PC-3 (cell line): ENCODE measurements around the gene SULT2B1. TPM values are rescaled to one million over a fixed set of nuclear protein-coding genes. Genes with fewer than 3 reads are reported as not detected.
A peak's percentile ranks its signal among the peaks of the same experiment; 100 is the strongest.

Experiments used
- ATAC-seq: fragments of 200-7000 bp; cut with Tn5 transposase; 2 replicates; pipeline ENCODE4 v1.9.1; 2020; ENCODE audit warnings: mild to moderate bottlenecking, moderate library complexity
- BruUV-seq: library from RNA; stranded (reverse); fragments of 400-500 nt; replicated peaks from 2 replicates; lab custom pipeline; 2021; lab: Mats Ljungman, UMichigan
- CTCF ChIA-PET: fragments of 300-600 bp; sonication (Branson Sonifier 250); formaldehyde crosslinking; loops from one replicate; lab custom pipeline; 2022; ENCODE audit warnings: antibody characterized with exemption; lab: Charles Lee
- POLR2A ChIA-PET: fragments of 300-600 bp; sonication (Branson Sonifier 250); formaldehyde crosslinking; loops from one replicate; lab custom pipeline; 2022; ENCODE audit warnings: antibody characterized with exemption; ENCODE audit not compliant: unreplicated experiment; lab: Charles Lee
- DNase-seq: peaks from one replicate; pipeline ENCODE4 v3.0.0-alpha.2; 2015
- H2AFZ ChIP-seq: fragments of 300-600 bp; sonication (generic); 2 replicates; pipeline ENCODE4 v1.6.0; 2016; ENCODE audit warnings: antibody characterized with exemption, low read length
- H3F3A ChIP-seq: fragments of 300-600 bp; sonication (generic); one replicate; pipeline ENCODE4 v1.6.0; 2017; ENCODE audit warnings: antibody characterized with exemption, low read length, control low read depth, mild to moderate bottlenecking; ENCODE audit not compliant: unreplicated experiment
- H3K27ac ChIP-seq: fragments of 300-600 bp; sonication (generic); 2 replicates; pipeline ENCODE4 v1.5.1; 2016; ENCODE audit warnings: mild to moderate bottlenecking, low read length
- H3K27me3 ChIP-seq: fragments of 300-600 bp; sonication (generic); 2 replicates; pipeline ENCODE4 v1.6.1; 2016; ENCODE audit warnings: low read length, mixed read lengths
- H3K36me3 ChIP-seq: fragments of 300-600 bp; sonication (generic); 2 replicates; pipeline ENCODE4 v1.6.1; 2016; ENCODE audit warnings: low read depth, mixed run types, low read length, mixed read lengths
- H3K4me1 ChIP-seq: fragments of 300-600 bp; sonication (generic); 2 replicates; pipeline ENCODE4 v1.5.1; 2016; ENCODE audit warnings: low read length; ENCODE audit not compliant: insufficient read depth
- H3K4me2 ChIP-seq: fragments of 300-600 bp; sonication (generic); 2 replicates; pipeline ENCODE4 v1.6.0; 2016; ENCODE audit warnings: low read length
- H3K4me3 ChIP-seq: fragments of 300-600 bp; sonication (generic); 2 replicates; pipeline ENCODE4 v1.5.1; 2016; ENCODE audit warnings: mild to moderate bottlenecking, low read length, mixed read lengths
- H3K79me2 ChIP-seq: fragments of 300-600 bp; sonication (generic); 2 replicates; pipeline ENCODE4 v1.6.1; 2017; ENCODE audit warnings: low read length, mixed read lengths
- H3K9ac ChIP-seq: fragments of 300-600 bp; sonication (generic); 2 replicates; pipeline ENCODE4 v1.6.0; 2016; ENCODE audit warnings: mild to moderate bottlenecking, low read length
- H3K9me2 ChIP-seq: fragments of 300-600 bp; sonication (generic); replicated peaks from 2 replicates; pipeline ENCODE4 v1.6.1; 2016; ENCODE audit warnings: mixed run types, low read length, mixed read lengths
- H3K9me3 ChIP-seq: fragments of 300-600 bp; sonication (generic); 2 replicates; pipeline ENCODE4 v1.6.1; 2016; ENCODE audit warnings: low read length, mixed read lengths
- H4K20me1 ChIP-seq: fragments of 300-600 bp; sonication (generic); 2 replicates; pipeline ENCODE4 v1.6.1; 2016; ENCODE audit warnings: low read length, mixed read lengths
- CTCF ChIP-seq: fragments of 300-600 bp; sonication (generic); conservative IDR thresholded peaks from 2 replicates; pipeline ENCODE4 v1.5.1; 2017; ENCODE audit warnings: antibody characterized with exemption, low read depth, mild to moderate bottlenecking, low read length
- EZH2 ChIP-seq: fragments of 300-600 bp; sonication (generic); IDR thresholded peaks from one replicate; pipeline ENCODE4 v1.6.1; 2017; ENCODE audit warnings: antibody characterized with exemption, mild to moderate bottlenecking, low read length; ENCODE audit not compliant: unreplicated experiment
- EZH2phosphoT487 ChIP-seq: fragments of 300-600 bp; sonication (generic); IDR thresholded peaks from 2 replicates; pipeline ENCODE4 v1.6.1; 2018; ENCODE audit warnings: mild to moderate bottlenecking, antibody characterized with exemption, low read length, borderline replicate concordance
- intact Hi-C: fragments of 100-400 bp; cut with micrococcal nuclease; formaldehyde crosslinking; loops from 2 replicates; pipeline ENCODE4 v1.9.0; 2023
- total RNA-seq: library from RNA; depleted of rRNA; stranded (reverse); fragments of >200 nt; gene quantifications from 2 replicates; pipeline ENCODE4 v1.2.3, GENCODE V29; 2014

The SULT2B1 gene
- total RNA-seq, 1 experiment from 2014 or later, result 6.7 TPM

GRCh38 chr19:48552406-48553322 is 692 bp downstream of the SULT2B1 start:
- POLR2A ChIA-PET, result no interaction called here

GRCh38 chr19:48553676-48554384 is 1.9 kb downstream of the SULT2B1 start:
- no peaks in the 10 kb centered on the region for H3K79me2 ChIP-seq
- H3K9ac ChIP-seq, result no peak overlapping the region
- H3K4me1 ChIP-seq, result peaks cover 32% of the 10 kb centered on the region
- no peaks in the 10 kb centered on the region for H3K36me3 ChIP-seq
- no peaks in the 10 kb centered on the region for H3K9me3 ChIP-seq
- ATAC-seq (no peak), DNase-seq (peak; percentile 43)
- ChIA-PET CTCF (interaction anchor here (0.5 kb wide), 1 partner anchor 55 kb away, joined by 4 read pairs; no protein-coding TSS in a partner anchor), POLR2A (no interaction called here)
- H3K27me3 ChIP-seq, result no peaks in the 10 kb centered on the region
- H3K9me2 ChIP-seq, result no peaks in the 10 kb centered on the region
- H3K4me2 ChIP-seq, result 0 out of 2 replicates have a peak overlapping the region, but pooled peaks have one; percentile 15
- no peaks in the 10 kb centered on the region for H4K20me1 ChIP-seq
- no peak overlapping the region for H3K4me3 ChIP-seq
- intact Hi-C loops, result no loop called here
- H3F3A ChIP-seq, result no peaks in the 10 kb centered on the region
- no peak for TF ChIP-seq EZH2phosphoT487
- no peak for TF ChIP-seq EZH2
- no peak for TF ChIP-seq CTCF
- H2AFZ ChIP-seq, result no peak overlapping the region
- H3K27ac ChIP-seq, result no peak overlapping the region
- no TSS peak for BruUV-seq

More at GRCh38 chr19:48552406-48553322, 692 bp downstream of the SULT2B1 start:
- H3K4me2 ChIP-seq, result peak overlapping the region; percentile 57
- no peaks in the 10 kb centered on the region for H3K36me3 ChIP-seq
- H4K20me1 ChIP-seq, result no peaks in the 10 kb centered on the region
- H3K4me1 ChIP-seq, result peaks cover 32% of the 10 kb centered on the region
- no peaks in the 10 kb centered on the region for H3K9me3 ChIP-seq
- no peaks in the 10 kb centered on the region for H3K27me3 ChIP-seq
- peak; percentile 34; the same call in 1 of the 2 replicates for ATAC-seq
- TF ChIP-seq EZH2phosphoT487 (no peak), CTCF (no peak), EZH2 (no peak)
- CTCF ChIA-PET, result no interaction called here
- intact Hi-C loops, result no loop called here
- peak; percentile 28 for DNase-seq
- no TSS peak for BruUV-seq
- no peaks in the 10 kb centered on the region for H3K9me2 ChIP-seq
- H3K27ac ChIP-seq, result 0 out of 2 replicates have a peak overlapping the region, but pooled peaks have one; percentile 4
- no peaks in the 10 kb centered on the region for H3F3A ChIP-seq
- H3K4me3 ChIP-seq, result peak overlapping the region; percentile 42; the same call in 1 of the 2 replicates
- H3K79me2 ChIP-seq, result no peaks in the 10 kb centered on the region
- no peak overlapping the region for H3K9ac ChIP-seq
- no peak overlapping the region for H2AFZ ChIP-seq
